Measurements from ENCODE around the gene F10. TPM values are rescaled to one million over a fixed set of nuclear protein-coding genes. Genes with fewer than 3 reads are reported as not detected.

F10 gene
- total and polyA plus RNA-seq, 2 donors (not counting 3 experiments of a cell fraction or from before 2014, with no cell fraction given) = 0.25 TPM; not detected in 1

DNA sequence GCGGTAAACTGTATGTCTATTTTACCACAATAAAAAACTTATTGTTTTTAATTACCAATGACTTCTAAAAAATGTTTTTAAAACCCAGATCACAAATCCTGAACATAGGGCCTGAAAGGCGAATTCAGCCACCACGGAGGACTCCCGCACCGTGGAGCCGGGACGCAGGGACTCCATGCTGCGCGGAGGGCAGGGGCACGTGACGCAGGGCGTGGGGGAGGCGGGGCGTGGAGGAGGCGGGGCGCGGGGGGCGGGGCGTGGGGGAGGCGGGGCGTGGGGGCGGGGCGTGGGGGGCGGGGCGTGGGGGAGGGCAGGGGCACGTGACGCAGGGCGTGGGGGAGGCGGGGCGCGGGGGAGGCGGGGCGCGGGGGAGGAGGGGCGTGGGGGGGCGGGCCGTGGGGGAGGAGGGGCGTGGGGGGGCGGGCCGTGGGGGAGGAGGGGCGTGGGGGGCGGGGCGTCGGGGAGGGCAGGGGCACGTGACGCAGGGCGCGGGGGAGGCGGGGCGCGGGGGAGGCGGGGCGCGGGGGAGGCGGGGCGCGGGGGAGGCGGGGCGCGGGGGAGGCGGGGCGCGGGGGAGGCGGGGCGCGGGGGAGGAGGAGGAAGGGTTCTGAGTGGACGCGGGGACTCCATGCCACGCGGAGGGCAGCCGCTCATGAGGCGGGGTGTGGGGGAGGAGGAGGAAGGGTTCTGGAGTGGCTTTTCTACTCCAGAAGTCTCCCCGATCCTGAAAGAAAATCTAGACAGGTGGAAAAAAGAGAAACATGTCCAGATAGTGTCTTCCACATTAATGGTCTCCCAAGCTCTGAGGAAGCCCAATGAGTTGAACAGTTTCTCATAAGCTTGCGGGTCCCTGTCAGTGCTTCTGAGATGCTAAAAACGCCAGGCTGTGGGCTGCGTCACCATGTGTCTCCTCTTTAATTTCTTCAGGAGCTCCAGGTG is 31.5 kb downstream of the F10 start:
- no peaks in the 10 kb centered on the region for H3K36me3 ChIP-seq (ENCODE audit: control insufficient read depth in 2 of 2, extremely low read depth in 1 of 2, insufficient read depth in 2 of 2, low read length in 2 of 2)
- TSS peak; percentile 52 for BruUV-seq (replicated peaks)
- H3K4me2 ChIP-seq (ENCODE audit: insufficient read depth, low read length) = peak overlapping the region; percentile 69
- no peaks in the 10 kb centered on the region for H3K79me2 ChIP-seq (ENCODE audit: control insufficient read depth, insufficient read depth, low read length)
- H3K27me3 ChIP-seq (ENCODE audit: control insufficient read depth in 2 of 2, insufficient read depth in 2 of 2, low read length in 2 of 2) = peaks cover 2 to 9% of the 10 kb centered on the region in 2 experiments
- POLR2A ChIA-PET = no interaction called here
- intact Hi-C loops (cut with micrococcal nuclease) = loop anchor here (1.0 kb wide), 2 partner anchors 33 to 55 kb away; partner anchors contain the start of gene CUL4A
- H3K9me1 ChIP-seq (replicated peaks; ENCODE audit: control insufficient read depth, extremely low read depth, insufficient read depth, low read length) = no peaks in the 10 kb centered on the region
- CTCF ChIA-PET = interaction anchor here (1.0 kb wide), 1 partner anchor 33 kb away, joined by 3 read pairs; no protein-coding TSS in a partner anchor
- H3K4me1 ChIP-seq (ENCODE audit: control insufficient read depth, extremely low read depth, insufficient read depth, low read length) = peaks cover 6% of the 10 kb centered on the region
- peak overlapping the region; percentile 19 for H3K9ac ChIP-seq (replicated peaks; ENCODE audit: extremely low read depth, insufficient read depth, low read length)
- H2AFZ ChIP-seq (ENCODE audit: low read depth, low read length) = peak overlapping the region; percentile 90
- H3K27ac ChIP-seq (ENCODE audit: insufficient read depth, low read depth, low read length) = no peak overlapping the region
- H3K4me3 ChIP-seq (replicated peaks in 1 of 3; ENCODE audit: insufficient read depth in 1 of 3, low read depth in 1 of 3, low read length in 3 of 3) = peak overlapping the region in 2 of 3 experiments; percentile 22 to 41
- no peaks in the 10 kb centered on the region for H4K20me1 ChIP-seq (replicated peaks; ENCODE audit: control insufficient read depth, extremely low read depth, insufficient read depth, low read length)
- dilution Hi-C loops (cut with MboI; ENCODE audit: extremely low pct_ligation_motif_present, low sequenced_read_pairs) = no loop called here
- DNase-seq (ENCODE audit: low read depth, low spot score) = peak; percentile 62
- no peaks in the 10 kb centered on the region for H3K9me3 ChIP-seq (replicated peaks; ENCODE audit: control insufficient read depth, insufficient read depth, low read length)
- no peak for TF ChIP-seq MYC (IDR thresholded peaks at IDR 0.05; ENCODE audit: low read depth, low read length)
- TF ChIP-seq EZH2 (IDR thresholded peaks at IDR 0.05; ENCODE audit: borderline replicate concordance, low read depth, low read length, severe bottlenecking) = no peak
- TF ChIP-seq JUN (IDR thresholded peaks at IDR 0.05; ENCODE audit: borderline replicate concordance, insufficient read depth, insufficient read length, low read depth) = no peak
- TF ChIP-seq GATA2 (IDR thresholded peaks at IDR 0.05; ENCODE audit: insufficient read depth, insufficient read length, low read depth, low read length) = no peak
- no peak for TF ChIP-seq CTCF (IDR thresholded peaks at IDR 0.05; ENCODE audit: extremely low read depth in 1 of 2, insufficient read depth in 1 of 2, low read depth in 1 of 2, low read length in 2 of 2)
- peak; percentile 62 for TF ChIP-seq POLR2AphosphoS5 (IDR thresholded peaks at IDR 0.05; ENCODE audit: insufficient read depth, low read depth, low read length)
- no peak for TF ChIP-seq FOS (IDR thresholded peaks at IDR 0.05; ENCODE audit: borderline replicate concordance, insufficient read depth, low read length)
- peak; percentile 78 for TF ChIP-seq MAX (IDR thresholded peaks at IDR 0.05; ENCODE audit: insufficient read depth, insufficient read length)
- peak; percentile 90 for TF ChIP-seq POLR2A (IDR thresholded peaks at IDR 0.05; ENCODE audit: low read depth, low read length)
- peak; percentile 62 for FAIRE-seq

Measured in endothelial cell of umbilical vein (primary cell).